ENCODE data around the gene AP2A2. TPM values are rescaled to one million over a fixed set of nuclear protein-coding genes. Genes with fewer than 3 reads are reported as not detected.

Gene AP2A2
- total RNA-seq, 3 donors from 2014 or later: 44.6 to 112 (median 54.7) TPM

DNA sequence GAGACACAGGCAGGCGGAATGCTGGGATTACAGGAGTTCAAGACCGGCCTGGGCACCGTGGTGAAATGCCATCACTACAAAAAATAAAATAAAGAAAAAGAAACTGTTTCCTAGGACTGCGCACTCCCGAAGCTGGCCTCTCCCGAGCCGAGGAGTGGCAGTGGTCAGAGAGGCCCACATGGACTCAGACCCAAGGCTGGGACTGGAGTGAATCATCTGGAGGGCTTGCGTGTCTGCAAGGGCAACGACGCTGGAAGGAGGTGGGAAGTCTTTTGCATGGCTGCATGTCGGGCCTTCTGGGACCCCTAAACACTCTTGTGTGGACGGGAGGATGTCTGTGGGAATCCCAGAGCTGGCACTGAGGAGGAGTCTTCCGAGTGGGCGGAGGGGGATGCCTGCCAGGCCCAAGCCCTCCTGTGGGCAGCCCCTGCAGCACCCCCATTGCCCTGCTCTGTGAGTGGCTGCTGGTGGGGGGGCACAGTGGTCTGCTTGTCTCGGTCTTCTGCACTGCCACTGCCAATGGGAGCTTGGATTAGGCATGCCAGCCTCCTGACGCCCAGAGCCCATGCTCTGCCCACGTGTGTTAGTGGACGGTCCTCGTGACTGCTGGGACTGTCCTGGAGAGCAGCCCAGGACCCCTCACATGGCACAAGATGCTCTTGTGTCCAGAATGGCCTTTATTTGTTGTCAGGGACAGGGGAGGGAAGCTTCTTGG is 1.8 kb upstream of the AP2A2 start:
- H3K27ac ChIP-seq: peak overlapping the region; percentile 90 to 98

DNA sequence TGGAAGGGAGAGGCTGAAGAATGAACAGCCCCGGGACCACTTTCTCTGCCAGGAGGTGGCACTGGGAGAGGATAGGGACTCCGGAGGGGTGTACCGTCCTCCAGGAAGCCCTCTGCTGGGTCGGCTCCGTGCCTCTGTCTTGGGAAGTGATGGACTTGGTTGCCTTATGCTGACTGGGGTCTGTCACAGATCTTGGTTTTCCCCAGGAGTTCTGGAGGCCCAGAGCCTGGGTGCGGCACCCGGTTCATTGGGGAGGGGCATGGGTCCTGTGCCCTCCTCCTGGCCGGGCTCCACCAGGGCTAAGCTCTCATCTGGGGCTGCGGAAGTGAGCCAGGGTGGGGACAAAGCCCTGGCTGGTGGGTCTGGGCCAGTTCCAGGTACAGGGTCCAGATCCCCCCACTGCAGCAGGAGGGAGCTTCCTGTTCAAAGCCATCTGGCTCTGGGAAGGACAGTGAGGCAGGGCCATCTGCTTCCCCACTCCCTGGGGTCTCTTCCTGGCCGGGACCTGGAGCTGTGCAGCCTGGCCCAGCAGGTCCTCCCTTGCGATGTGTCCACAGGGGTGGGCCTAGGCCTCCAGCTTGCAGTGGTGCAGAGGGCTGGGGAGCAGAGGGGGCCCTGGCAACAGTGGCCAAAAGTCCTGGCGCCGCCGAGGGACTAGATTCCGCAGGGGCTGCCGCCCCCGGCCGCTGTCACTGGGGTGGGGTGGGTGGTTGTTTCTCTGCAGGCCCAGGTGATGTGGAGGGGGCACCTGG is 1.1 kb upstream of the AP2A2 start:
- peak overlapping the region; percentile 90 to 98 for H3K27ac ChIP-seq
- TF ChIP-seq, protein P1, sequence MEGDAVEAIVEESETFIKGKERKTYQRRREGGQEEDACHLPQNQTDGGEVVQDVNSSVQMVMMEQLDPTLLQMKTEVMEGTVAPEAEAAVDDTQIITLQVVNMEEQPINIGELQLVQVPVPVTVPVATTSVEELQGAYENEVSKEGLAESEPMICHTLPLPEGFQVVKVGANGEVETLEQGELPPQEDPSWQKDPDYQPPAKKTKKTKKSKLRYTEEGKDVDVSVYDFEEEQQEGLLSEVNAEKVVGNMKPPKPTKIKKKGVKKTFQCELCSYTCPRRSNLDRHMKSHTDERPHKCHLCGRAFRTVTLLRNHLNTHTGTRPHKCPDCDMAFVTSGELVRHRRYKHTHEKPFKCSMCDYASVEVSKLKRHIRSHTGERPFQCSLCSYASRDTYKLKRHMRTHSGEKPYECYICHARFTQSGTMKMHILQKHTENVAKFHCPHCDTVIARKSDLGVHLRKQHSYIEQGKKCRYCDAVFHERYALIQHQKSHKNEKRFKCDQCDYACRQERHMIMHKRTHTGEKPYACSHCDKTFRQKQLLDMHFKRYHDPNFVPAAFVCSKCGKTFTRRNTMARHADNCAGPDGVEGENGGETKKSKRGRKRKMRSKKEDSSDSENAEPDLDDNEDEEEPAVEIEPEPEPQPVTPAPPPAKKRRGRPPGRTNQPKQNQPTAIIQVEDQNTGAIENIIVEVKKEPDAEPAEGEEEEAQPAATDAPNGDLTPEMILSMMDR (IDR thresholded peaks at IDR 0.05): no peak
- TF ChIP-seq POLR2A (IDR thresholded peaks at IDR 0.05) (no peak), POLR2AphosphoS5 (IDR thresholded peaks at IDR 0.05) (no peak)
- intact Hi-C loops (cut with DNase I; ENCODE audit: low total_unique reads): no loop called here
- no peak for DNase-seq (ENCODE audit: low spot score in 2 of 2)
- peak overlapping the region; percentile 84 to 100 (median 87) for H3K4me3 ChIP-seq
- peaks cover 0 to 3% of the 10 kb centered on the region in 2 donors for H3K4me1 ChIP-seq
- no peaks in the 10 kb centered on the region for H3K27me3 ChIP-seq
- no peaks in the 10 kb centered on the region for H3K9me3 ChIP-seq
- no peaks in the 10 kb centered on the region for H3K36me3 ChIP-seq

More for the DNA sequence above, 1.8 kb upstream of the AP2A2 start:
- peaks cover 0 to 3% of the 10 kb centered on the region in 2 donors for H3K4me1 ChIP-seq
- intact Hi-C loops (cut with DNase I; ENCODE audit: low total_unique reads): no loop called here
- H3K4me3 ChIP-seq: no peak overlapping the region
- no peaks in the 10 kb centered on the region for H3K27me3 ChIP-seq
- H3K9me3 ChIP-seq: no peaks in the 10 kb centered on the region
- TF ChIP-seq POLR2A (IDR thresholded peaks at IDR 0.05) (no peak), POLR2AphosphoS5 (IDR thresholded peaks at IDR 0.05) (no peak)
- TF ChIP-seq, protein P1 (IDR thresholded peaks at IDR 0.05): no peak
- no peak for DNase-seq (ENCODE audit: low spot score in 2 of 2)
- H3K36me3 ChIP-seq: no peaks in the 10 kb centered on the region

DNA sequence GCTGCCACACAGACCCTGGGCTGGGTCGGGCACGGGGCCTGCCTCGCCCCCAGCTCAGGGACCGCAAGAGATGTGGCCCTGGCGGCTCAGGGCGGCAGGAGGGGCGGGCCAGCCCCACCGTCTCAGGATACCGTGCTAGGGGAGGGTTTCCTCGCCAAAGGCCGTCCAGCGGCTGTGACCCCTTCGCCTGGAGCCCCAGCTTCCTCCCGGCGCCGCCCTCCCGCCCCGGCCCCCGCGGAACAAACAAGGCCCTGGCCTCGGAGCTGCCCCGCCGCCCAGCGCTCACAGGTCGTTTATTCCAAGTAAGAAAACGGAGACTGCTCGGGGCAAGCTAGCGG is 543 bp upstream of the AP2A2 start:
- no peaks in the 10 kb centered on the region for H3K27me3 ChIP-seq
- DNase-seq (ENCODE audit: low spot score in 2 of 2): no peak
- no peaks in the 10 kb centered on the region for H3K9me3 ChIP-seq
- peak overlapping the region; percentile 90 to 98 for H3K27ac ChIP-seq
- no peaks in the 10 kb centered on the region for H3K36me3 ChIP-seq
- H3K4me1 ChIP-seq: peaks cover 0 to 3% of the 10 kb centered on the region in 2 donors
- intact Hi-C loops (cut with DNase I; ENCODE audit: low total_unique reads): no loop called here
- peak overlapping the region; percentile 84 to 100 (median 87) for H3K4me3 ChIP-seq
- TF ChIP-seq, protein P1 (IDR thresholded peaks at IDR 0.05): no peak
- TF ChIP-seq POLR2A (IDR thresholded peaks at IDR 0.05) (no peak), POLR2AphosphoS5 (IDR thresholded peaks at IDR 0.05) (no peak)

DNA sequence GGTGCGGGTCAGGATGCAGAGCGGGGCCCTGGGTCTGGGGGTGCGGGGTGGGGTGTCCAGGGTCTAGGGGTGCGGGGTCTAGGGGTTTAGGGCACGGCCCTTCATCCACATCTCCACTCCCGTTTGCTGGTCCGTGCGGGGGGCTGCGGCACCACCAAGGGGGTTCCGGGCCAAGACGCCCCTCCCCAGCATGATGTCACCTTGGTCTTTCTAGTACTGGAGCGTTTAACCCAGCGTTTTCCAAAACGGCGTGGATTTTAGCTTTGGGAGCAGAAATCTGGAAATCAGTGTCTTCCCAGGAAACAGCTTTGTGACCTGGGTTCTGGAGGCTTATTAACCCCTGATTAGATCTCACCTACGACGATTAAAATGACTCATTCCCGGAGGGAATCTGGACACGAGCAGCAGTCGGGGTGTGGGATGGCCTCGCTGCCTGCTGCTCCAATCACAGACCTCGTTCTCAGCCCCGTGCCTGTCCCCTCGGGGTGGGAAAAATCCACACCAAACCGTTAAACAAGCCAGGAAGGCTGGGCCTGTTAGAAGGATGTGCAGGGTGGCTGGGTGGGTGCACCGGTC is 759 bp downstream of the AP2A2 start:
- TF ChIP-seq, protein P1 (IDR thresholded peaks at IDR 0.05): no peak
- peak in 1 of 3 donors; percentile 17 for TF ChIP-seq POLR2AphosphoS5 (IDR thresholded peaks at IDR 0.05)
- Histone ChIP-seq H3K4me3 (peak overlapping the region; percentile 84 to 100 (median 87)), H3K4me1 (peaks cover 0 to 3% of the 10 kb centered on the region in 2 donors), H3K9me3 (no peaks in the 10 kb centered on the region), H3K36me3 (no peaks in the 10 kb centered on the region), H3K27me3 (no peaks in the 10 kb centered on the region), H3K27ac (peak overlapping the region; percentile 90 to 98)
- intact Hi-C loops (cut with DNase I; ENCODE audit: low total_unique reads): no loop called here
- DNase-seq (ENCODE audit: low spot score in 2 of 2): no peak

DNA sequence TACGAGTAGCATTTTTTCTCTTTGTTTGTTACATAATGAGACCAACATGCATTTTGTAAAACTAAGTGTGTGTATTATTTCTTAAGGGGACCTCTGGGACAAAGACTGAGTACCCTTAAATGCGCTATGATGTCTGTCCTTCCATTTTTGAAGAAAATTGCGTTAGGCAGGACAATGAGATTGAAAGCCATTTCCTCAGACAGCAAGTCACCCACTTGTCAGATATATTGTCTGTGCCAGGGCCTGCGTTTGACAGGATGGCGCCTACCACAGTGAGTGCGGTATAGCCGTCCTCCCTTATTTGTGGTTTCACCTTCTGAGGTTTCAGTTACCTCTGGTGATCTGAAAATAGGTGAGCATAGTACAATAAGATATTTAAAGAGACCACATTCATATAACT is 2.2 kb downstream of the AP2A2 start:
- intact Hi-C loops (cut with DNase I; ENCODE audit: low total_unique reads): no loop called here
- no peak overlapping the region for H3K27ac ChIP-seq

More for the DNA sequence above, 2.2 kb downstream of the AP2A2 start:
- TF ChIP-seq POLR2AphosphoS5 (IDR thresholded peaks at IDR 0.05) (no peak), POLR2A (IDR thresholded peaks at IDR 0.05) (no peak)
- TF ChIP-seq, protein P1 (IDR thresholded peaks at IDR 0.05): no peak
- Histone ChIP-seq H3K4me3 (no peak overlapping the region), H3K36me3 (no peaks in the 10 kb centered on the region), H3K27me3 (no peaks in the 10 kb centered on the region), H3K4me1 (peaks cover 0 to 3% of the 10 kb centered on the region in 2 donors), H3K9me3 (no peaks in the 10 kb centered on the region)
- no peak for DNase-seq (ENCODE audit: low spot score in 2 of 2)

All from breast epithelium (tissue), 4 donors.